GM18951 (cell line): ENCODE measurements around the gene SLC10A7.

Experiments
- POLR2A ChIP-seq: IDR thresholded peaks from 4 replicates; pipeline ENCODE4 v1.6.1; 2011; ENCODE audit warnings: mild to moderate bottlenecking; ENCODE audit not compliant: insufficient read length, insufficient read depth; ENCODE audit errors: extremely low read depth
- in situ Hi-C: fragments of 300-500 bp; cut with MboI; formaldehyde crosslinking; loops from one replicate; pipeline ENCODE4 v1.12.0; 2022; ENCODE audit warnings: low sequenced_read_pairs, mixed read lengths, inconsistent platforms; ENCODE audit not compliant: unreplicated experiment

The SLC10A7 gene

DNA sequence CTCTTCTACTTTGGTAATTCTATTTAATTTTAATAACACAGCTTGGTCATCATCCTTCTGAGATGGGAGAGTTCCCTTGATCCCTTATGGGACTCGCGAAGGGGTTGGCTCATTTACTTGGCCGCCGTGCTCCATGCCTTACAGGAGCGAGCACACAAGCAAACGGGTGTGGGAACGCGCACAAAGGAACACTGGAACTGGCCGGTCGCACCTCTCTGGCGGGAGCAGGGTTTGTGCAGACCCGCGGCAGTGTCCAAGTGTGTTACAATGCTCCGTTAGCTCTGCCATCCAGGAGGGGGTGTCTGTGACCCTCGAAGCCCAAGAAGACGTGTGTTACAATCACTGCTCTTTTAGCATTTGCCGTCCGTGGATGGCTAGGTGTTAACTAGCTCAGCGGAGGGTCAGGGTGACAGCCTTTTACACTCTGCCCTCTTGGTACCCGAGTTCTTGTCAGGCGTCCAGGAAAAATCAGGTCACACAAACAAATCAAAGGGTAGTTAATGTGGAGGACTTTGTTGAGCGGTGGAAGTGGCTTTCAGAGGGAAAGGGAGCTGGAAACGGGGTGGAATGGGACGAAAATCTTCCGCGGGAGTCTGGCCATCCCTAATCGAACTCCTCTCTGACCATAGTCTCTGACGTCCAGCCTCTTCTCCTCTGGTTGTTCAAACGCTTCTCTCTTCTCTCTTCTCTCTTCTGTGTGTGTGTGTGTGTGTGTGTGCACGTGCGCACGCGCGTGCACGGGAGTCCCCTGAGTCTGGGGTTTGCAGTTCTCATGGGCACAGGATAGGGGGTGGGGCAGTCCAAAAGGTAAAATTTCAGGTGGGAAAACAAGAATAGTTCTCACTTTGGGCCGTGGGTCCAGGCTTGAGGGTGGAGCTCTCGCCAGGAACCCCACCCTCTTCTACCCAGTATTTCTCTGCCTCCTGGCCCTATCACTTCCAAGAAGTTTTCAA lies 76.3 kb downstream of the SLC10A7 start:
- TF ChIP-seq POLR2A, result no peak
- in situ Hi-C loops, result no loop called here

DNA sequence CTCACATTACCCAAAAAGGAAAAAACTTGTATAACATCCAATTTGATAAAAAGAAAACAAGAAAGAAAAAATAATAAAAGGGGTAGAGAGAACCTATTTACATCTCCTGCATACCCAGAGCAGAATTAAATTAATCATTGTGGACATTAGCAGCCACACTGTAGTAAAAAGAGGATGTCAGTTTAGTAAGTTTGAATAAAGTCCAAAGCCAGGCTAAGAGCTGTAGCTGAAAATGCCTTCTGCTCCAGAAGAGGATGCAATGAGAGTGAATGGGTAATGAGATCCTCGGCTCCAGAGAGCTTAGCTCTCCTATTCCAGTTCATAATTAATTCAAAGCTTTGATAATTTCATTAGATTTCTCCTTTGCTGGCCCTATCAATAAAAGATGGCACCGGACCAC lies 78.2 kb downstream of the SLC10A7 start:
- in situ Hi-C loops, result no loop called here
- TF ChIP-seq POLR2A, result no peak

DNA sequence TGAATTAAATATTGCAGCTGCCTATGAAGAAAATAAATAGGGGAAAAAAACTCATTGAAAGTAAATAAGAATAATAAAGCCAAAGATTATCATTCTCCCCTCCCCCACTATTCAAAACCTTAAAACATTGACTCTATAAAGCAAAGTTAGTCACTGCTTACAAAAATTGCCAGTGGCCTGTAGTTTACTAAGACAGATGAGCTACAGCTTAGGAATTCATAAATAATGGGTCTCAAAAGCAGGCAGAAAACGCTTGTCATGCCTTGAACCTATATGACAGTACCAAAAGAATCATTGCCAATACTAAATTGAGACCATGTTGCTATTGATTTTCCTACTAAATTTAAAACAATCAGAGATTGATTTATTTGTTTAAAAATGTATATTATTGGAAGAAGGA lies 78.9 kb downstream of the SLC10A7 start:
- in situ Hi-C loops, result no loop called here
- no peak for TF ChIP-seq POLR2A

DNA sequence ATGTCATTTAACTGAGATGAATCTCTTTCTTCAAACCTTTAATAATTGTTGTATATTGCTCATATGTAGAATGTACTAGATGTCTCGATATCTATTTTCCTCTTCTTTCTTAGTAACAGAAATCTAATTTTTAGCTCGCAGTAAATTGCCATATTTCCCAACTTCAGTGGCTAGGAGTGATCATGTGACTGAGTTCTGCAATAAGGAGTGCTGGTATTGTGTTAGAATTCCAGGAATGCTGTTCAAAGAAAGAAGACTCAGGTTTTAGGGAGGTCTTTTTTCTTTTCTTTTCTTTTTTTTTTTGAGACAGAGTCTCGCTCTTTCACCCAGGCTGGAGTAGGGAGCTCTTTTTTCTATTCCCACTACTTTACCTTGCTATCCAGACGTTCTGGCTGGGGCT lies 81.7 kb downstream of the SLC10A7 start:
- in situ Hi-C loops, result no loop called here
- no peak for TF ChIP-seq POLR2A

DNA sequence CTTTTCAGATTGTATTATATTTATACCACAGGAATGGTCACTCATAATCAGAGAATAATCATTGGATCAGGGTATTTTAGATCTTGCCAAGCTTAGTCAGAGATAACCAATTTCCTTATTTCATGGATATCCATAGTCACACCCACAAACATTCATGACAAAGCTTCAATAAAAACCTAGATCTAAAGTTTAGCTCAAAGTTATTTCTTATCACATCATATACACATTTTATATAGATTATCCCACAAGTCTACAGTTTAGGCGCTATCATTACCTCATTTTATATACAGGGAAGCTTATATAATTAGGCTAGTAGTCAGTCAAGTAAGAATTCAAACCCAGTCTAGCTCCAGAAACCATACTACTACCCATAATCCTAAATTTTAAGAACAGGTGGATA lies 82.3 kb downstream of the SLC10A7 start:
- in situ Hi-C loops, result no loop called here
- TF ChIP-seq POLR2A, result no peak

DNA sequence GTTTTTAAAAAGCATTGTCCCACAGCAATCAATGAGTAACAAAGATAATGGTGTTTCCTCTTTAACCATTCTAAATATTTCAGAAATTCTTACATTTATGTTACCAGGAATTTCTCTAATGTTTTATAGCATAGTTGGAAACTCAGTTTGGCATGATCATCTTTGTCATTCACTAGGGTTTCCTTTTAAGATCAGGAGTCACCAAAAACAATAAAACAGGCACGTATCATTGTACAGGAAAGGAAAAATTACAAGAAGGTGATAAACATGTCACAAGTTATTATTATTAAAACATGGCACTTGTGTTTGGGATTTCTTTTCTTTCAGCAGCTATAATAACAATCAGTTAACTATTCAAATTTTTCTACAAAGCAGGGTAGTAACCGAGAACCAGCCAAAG lies 84.0 kb downstream of the SLC10A7 start:
- in situ Hi-C loops, result no loop called here
- no peak for TF ChIP-seq POLR2A

DNA sequence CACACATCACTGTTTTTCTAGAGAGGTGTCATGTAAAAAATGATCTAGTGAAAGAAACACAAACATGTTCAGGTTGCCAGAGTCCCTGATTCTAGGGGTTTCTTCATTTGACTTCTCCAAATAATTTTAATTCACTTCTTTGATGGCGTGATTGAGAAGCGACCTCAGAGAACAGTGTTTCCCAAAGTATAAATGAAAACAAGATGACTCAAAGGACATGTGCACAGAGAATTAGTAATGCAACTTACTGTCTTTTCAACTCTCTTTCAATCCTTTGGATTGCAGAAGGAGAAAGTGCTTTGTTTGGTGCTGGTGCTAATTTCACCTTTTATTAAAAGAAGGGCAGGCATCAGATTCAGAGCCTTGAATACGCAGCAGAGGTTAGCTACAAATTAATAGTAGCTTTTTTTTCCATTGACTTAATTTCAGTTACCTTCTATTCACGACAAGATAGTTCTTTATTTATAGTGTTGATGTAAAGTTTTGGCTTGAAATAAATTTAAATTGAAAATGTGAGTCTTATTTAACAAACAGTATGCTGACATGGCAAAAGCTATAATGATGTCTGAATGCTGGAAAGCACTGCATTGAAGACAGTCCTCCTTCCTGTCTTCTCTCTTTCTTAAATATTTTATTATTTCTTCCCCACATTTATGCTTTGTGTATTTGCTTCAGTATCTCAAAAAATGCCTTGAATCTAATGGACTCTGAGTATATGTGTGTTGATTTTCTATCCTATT lies 85.1 kb downstream of the SLC10A7 start:
- TF ChIP-seq POLR2A, result no peak
- in situ Hi-C loops, result no loop called here

DNA sequence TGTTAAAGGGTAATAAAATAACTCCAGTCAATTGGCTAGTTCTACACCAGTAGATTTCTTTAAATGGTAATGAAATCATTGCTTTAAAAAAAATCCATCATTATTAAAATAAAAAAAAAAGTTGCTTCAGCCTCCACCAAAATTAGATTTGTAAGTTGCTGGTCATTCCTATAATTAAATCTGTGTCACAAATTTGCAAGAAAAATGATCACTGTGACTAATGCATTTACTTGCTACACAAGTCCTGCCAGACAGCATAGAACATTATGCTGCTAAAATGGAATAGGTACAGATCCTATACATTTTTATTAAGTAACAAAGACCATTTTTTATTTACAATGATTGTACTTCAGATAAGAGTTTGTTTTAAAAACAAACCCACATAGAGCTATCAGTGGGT lies 85.8 kb downstream of the SLC10A7 start:
- no peak for TF ChIP-seq POLR2A
- in situ Hi-C loops, result no loop called here

DNA sequence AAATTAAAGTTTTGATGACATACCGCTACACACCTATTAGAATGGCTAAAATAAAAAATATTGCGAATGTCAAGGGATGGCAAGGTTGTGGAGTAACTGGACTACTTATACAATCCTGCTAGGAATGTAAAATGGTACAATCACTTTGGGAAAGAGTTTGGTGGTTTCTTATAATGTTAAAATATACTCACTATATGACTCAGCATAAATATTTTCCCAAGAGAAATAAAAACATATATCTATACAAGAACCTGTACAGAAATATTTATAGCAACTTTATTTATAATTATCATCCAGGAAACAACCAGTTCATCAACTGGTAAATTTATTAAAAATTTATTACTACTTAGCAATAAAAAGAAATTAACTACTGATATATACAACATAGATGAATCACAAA lies 89.7 kb downstream of the SLC10A7 start:
- in situ Hi-C loops, result no loop called here
- TF ChIP-seq POLR2A, result no peak

DNA sequence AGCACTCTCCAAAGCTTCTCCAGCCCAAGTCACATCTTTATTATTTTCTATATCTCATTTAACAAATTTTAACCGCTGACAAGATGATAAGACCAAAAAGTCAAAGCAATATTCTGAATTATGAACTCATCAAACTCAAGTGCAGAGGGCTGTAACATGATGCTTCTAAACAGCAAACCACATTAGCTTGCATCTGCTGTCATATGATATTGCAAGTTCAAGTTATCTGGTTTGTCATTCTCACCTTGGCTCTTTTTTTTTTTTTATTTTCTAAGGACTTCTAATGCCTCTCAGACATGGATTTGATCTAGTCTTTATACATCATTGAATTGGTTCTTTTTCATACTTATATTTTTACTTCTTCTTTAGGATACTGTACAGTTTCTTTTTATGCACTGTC lies 93.4 kb downstream of the SLC10A7 start:
- TF ChIP-seq POLR2A, result no peak
- in situ Hi-C loops, result no loop called here

DNA sequence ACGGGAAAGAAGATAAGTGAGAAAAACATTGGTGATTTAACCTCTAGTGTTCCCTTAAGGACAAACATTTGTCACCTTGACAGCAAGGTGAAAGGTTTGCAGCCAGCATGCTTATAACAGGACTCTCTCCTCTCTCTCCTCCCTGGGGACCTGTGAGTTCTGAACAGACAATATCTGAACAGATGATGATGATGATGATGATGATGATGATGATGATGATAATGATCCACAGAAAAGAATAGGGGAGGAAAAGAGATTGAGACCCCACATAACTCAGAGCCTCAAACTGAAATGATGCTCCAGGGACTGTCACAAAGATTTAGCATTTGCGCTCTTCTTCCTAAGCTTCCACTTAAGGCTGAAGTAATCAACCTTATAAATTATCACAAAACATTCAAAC lies 103.9 kb downstream of the SLC10A7 start:
- in situ Hi-C loops, result no loop called here
- TF ChIP-seq POLR2A, result no peak

DNA sequence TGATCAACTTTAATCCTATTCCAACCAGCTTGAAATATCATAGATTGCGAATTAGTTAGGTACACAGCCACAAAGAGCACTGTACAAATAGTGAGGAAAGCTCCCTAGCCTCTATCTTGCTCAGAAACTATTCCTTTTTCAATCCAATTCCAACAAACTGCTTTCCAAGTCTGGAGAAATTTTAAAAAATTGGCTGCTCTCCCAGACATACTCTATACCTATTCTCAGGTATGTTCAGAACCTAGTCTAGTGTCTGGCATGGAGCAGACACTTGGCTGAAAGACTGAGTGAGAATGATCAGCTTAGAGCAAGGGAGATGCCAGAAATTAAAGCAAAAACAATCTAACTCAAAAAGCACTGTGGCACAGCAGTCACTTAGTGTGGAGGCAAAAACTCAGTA lies 105.9 kb downstream of the SLC10A7 start:
- TF ChIP-seq POLR2A, result no peak
- in situ Hi-C loops, result no loop called here

DNA sequence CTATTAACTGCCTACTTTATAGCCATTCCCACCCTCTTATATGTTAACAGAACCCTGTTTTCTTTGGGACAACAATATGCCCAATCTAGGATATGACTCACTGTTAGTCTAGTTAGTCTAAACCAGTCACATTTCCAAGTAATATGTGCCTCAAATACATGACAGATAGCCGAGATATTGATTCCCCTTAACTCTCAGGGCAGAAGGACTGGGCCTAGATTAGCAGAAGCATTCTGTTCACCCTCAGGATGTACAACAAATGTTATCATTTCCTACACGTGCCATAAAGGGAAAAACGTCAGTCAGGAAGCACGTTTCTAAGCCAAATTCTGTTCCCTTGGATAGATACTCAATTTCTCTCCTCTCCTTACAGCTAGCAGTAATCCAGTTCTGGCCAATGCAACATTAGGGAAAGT lies 114.1 kb downstream of the SLC10A7 start:
- in situ Hi-C loops, result no loop called here
- no peak for TF ChIP-seq POLR2A

DNA sequence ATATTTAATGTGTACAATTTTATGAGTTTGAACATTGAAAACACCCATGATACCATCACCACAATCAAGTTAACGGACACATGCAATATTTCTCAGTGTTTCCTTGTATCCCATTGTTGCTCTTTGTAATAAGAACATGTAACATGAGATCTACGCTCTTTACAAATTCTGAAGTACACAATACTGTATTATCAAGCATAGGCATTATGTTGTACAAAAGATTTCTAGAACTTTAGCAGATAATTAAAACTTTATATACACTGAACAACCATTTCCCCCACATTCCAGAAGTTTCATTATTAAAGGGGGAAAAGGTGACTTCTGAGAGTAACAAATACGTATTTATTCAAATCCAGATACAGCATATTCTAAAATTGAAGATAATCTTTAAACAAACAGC lies 114.5 kb downstream of the SLC10A7 start:
- no peak for TF ChIP-seq POLR2A
- in situ Hi-C loops, result no loop called here

DNA sequence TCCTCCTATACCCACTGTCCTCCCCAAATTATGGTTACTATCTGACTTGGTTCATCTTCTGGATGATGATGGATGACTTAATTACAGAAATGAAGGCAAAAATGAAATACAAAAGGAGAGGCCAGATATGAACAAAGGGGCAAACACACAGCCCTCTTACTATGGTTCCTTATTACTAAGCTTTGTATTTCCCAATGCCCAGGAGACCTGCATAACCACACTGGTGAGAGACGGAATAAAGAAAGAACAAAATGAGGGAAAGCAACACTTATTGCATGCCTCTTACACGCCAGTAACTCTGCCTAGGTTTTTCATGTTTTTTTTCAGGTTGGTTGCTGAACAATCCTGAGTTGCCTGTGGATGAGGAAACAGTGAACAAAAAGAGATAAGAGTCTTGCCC lies 120.5 kb downstream of the SLC10A7 start:
- no peak for TF ChIP-seq POLR2A
- in situ Hi-C loops, result no loop called here
